T-cell (primary cell): ENCODE data around the gene PRPF40B. TPM values are rescaled to one million over a fixed set of nuclear protein-coding genes. Genes with fewer than 3 reads are reported as not detected.

Source experiments
- ATAC-seq, 4 experiments: fragments of 200-7000 bp in 3 of 4; fragments of 150-1000 bp in 1 of 4; cut with Tn5 transposase; replicated peaks in 1 of 4; 1 replicate in 3 of 4; 2 replicates in 1 of 4; pipeline ENCODE4 v1.10.0; 2021; ENCODE audit warnings: moderate library complexity in 3 of 4, mild to moderate bottlenecking in 2 of 4, moderate number of reproducible peaks in 1 of 4
- CTCF ChIA-PET, 2 donors: fragments of 300-600 bp; sonication (Branson Sonifier 250); formaldehyde crosslinking; loops; one replicate each; lab custom pipeline; 2022; ENCODE audit warnings: antibody characterized with exemption in 2 of 2; lab: Charles Lee
- POLR2A ChIA-PET, 2 donors: fragments of 300-600 bp; sonication (Branson Sonifier 250); formaldehyde crosslinking; loops; one replicate each; lab custom pipeline; 2022; ENCODE audit warnings: antibody characterized with exemption in 2 of 2; lab: Charles Lee
- DNase-seq, 35 experiments: peaks; one replicate each; pipeline versions ENCODE4 v3.0.0 to v3.0.0-alpha.2; 2013 to 2023
- H3K27ac ChIP-seq: one replicate; pipeline ENCODE4 v1.5.1; 2013; ENCODE audit warnings: low read length
- H3K27me3 ChIP-seq, 2 experiments: replicated peaks in 1 of 2; 1 replicate in 1 of 2; 2 replicates in 1 of 2; pipeline versions ENCODE4 v1.6.1 to v1.7.0; 2013; ENCODE audit warnings: low read length in 1 of 2, mixed read lengths in 1 of 2; ENCODE audit not compliant: control insufficient read depth in 2 of 2, insufficient read depth in 2 of 2; ENCODE audit errors: extremely low read depth in 1 of 2
- H3K36me3 ChIP-seq, 2 donors: 1 replicate in 1 of 2; 2 replicates in 1 of 2; pipeline versions ENCODE4 v1.6.1 to v1.7.0; 2013; ENCODE audit warnings: low read length in 1 of 2; ENCODE audit not compliant: control insufficient read depth in 2 of 2, insufficient read depth in 1 of 2; ENCODE audit errors: extremely low read depth in 1 of 2
- H3K4me1 ChIP-seq, 2 experiments: 1 replicate in 1 of 2; 2 replicates in 1 of 2; pipeline versions ENCODE4 v1.6.1 to v1.7.0; 2013; ENCODE audit warnings: low read length in 2 of 2, mixed read lengths in 1 of 2; ENCODE audit not compliant: insufficient read depth in 2 of 2, control insufficient read depth in 1 of 2; ENCODE audit errors: extremely low read depth in 1 of 2
- H3K4me3 ChIP-seq, 2 donors: 1 replicate in 1 of 2; 2 replicates in 1 of 2; pipeline versions ENCODE4 v1.5.1 to v1.7.0; 2013; ENCODE audit warnings: mild to moderate bottlenecking in 2 of 2, low read length in 1 of 2, moderate library complexity in 1 of 2; ENCODE audit not compliant: control insufficient read depth in 1 of 2; ENCODE audit errors: extremely low read depth in 1 of 2
- H3K9me3 ChIP-seq: 2 replicates; pipeline ENCODE4 v1.7.0; 2013
- H3K27ac Mint-ChIP-seq, 2 donors: one replicate each; pipeline ENCODE4 v1.8.0; 2020 to 2021; ENCODE audit warnings: mild to moderate bottlenecking in 2 of 2, mixed read lengths in 2 of 2
- H3K27me3 Mint-ChIP-seq, 2 donors: one replicate each; pipeline ENCODE4 v1.8.0; 2021 to 2022; ENCODE audit warnings: mixed read lengths in 2 of 2
- H3K36me3 Mint-ChIP-seq: one replicate; pipeline ENCODE4 v1.8.0; 2021; ENCODE audit warnings: mixed read lengths
- H3K4me1 Mint-ChIP-seq, 3 donors: one replicate each; pipeline ENCODE4 v1.8.0; 2020 to 2022; ENCODE audit warnings: mixed read lengths in 3 of 3, mild to moderate bottlenecking in 1 of 3
- H3K4me3 Mint-ChIP-seq, 3 donors: one replicate each; pipeline ENCODE4 v1.8.0; 2020 to 2022; ENCODE audit warnings: mild to moderate bottlenecking in 3 of 3, mixed read lengths in 3 of 3, moderate library complexity in 3 of 3
- H3K9me3 Mint-ChIP-seq, 3 donors: one replicate each; pipeline ENCODE4 v1.8.0; 2020 to 2022; ENCODE audit warnings: mixed read lengths in 3 of 3
- WGBS: methylation state at CpG from one replicate; pipeline ENCODE4 v1.1.5; 2013; ENCODE audit warnings: missing lambda C conversion rate; ENCODE audit not compliant: insufficient coverage; 5-methylcytosine and 5-hydroxymethylcytosine counted together
- total RNA-seq, 35 experiments: library from RNA in 6 of 35; stranded (reverse) in 6 of 35; fragments of 120-200 nt in 1 of 35; gene quantifications; one replicate each; pipeline versions ENCODE4 v1.2.1 to v1.2.4 and lab custom pipeline; 2013 to 2026

Gene PRPF40B
- total RNA-seq, 5 donors from 2014 or later (not counting 1 experiment from before 2014, with no cell fraction given): 7.4 to 18.0 (median 16.5) TPM

- peaks cover 4 to 19% of the 10 kb centered on the region in 2 experiments for H3K4me1 ChIP-seq
- peaks cover 10 to 18% (median 11%) of the 10 kb centered on the region in 3 donors for H3K4me1 Mint-ChIP-seq
- H3K9me3 Mint-ChIP-seq: no peaks in the 10 kb centered on the region
- no peaks in the 10 kb centered on the region for H3K36me3 Mint-ChIP-seq
- H3K4me3 Mint-ChIP-seq: no peak overlapping the region
- POLR2A ChIA-PET: no interaction called here
- H3K27me3 ChIP-seq: no peaks in the 10 kb centered on the region
- CTCF ChIA-PET: interaction anchor here (0.6 to 2.0 kb wide), 3 partner anchors 11 to 108 kb away, joined by 3 to 4 read pairs (median 3); partner anchors contain the start of genes PRPF40B (in 1 of the 2) and TMBIM6 (in 1 of the 2)
- WGBS: 93% methylated on average over 5 of the region's 8 CpGs
- no peak overlapping the region for H3K27ac ChIP-seq
- no peak overlapping the region for H3K4me3 ChIP-seq
- H3K27me3 Mint-ChIP-seq: no peaks in the 10 kb centered on the region
- no peak overlapping the region for H3K27ac Mint-ChIP-seq
- ATAC-seq: no peak
- no peaks in the 10 kb centered on the region for H3K9me3 ChIP-seq
- no peak for DNase-seq
- peaks cover 0 to 3% of the 10 kb centered on the region in 2 donors for H3K36me3 ChIP-seq
These were observed 9.8 kb downstream of the PRPF40B start for GRCh38 chr12:49632986-49633702.

GRCh38 chr12:49633703-49634345 is 10.5 kb downstream of the PRPF40B start:
- no peak for DNase-seq

GRCh38 chr12:49635036-49635435 is 11.7 kb downstream of the PRPF40B start:
- H3K4me3 ChIP-seq: no peak overlapping the region
- POLR2A ChIA-PET: interaction anchor here in 1 of 2 donors (0.6 kb wide), 1 partner anchor 111 kb away, joined by 4 read pairs; no protein-coding TSS in a partner anchor
- Mint-ChIP-seq H3K9me3 (no peaks in the 10 kb centered on the region), H3K4me1 (peaks cover 15 to 27% (median 19%) of the 10 kb centered on the region in 3 donors), H3K27ac (no peak overlapping the region), H3K4me3 (no peak overlapping the region), H3K27me3 (no peaks in the 10 kb centered on the region), H3K36me3 (no peaks in the 10 kb centered on the region)
- peaks cover 0 to 5% of the 10 kb centered on the region in 2 donors for H3K36me3 ChIP-seq
- ATAC-seq (no peak), DNase-seq (no peak)
- peaks cover 4 to 19% of the 10 kb centered on the region in 2 experiments for H3K4me1 ChIP-seq
- H3K27ac ChIP-seq: no peak overlapping the region
- H3K27me3 ChIP-seq: no peaks in the 10 kb centered on the region
- CTCF ChIA-PET: interaction anchor here (0.6 to 2.0 kb wide), 3 partner anchors 12 to 536 kb away, joined by 4 to 6 read pairs (median 6); partner anchors contain the start of gene PRPF40B (in 1 of the 2)
- WGBS: 93% methylated on average over 3 of the region's 9 CpGs
- H3K9me3 ChIP-seq: no peaks in the 10 kb centered on the region

More at GRCh38 chr12:49633703-49634345, 10.5 kb downstream of the PRPF40B start:
- Histone ChIP-seq H3K9me3 (no peaks in the 10 kb centered on the region), H3K4me1 (peaks cover 4 to 19% of the 10 kb centered on the region in 2 experiments), H3K4me3 (no peak overlapping the region), H3K27me3 (no peaks in the 10 kb centered on the region), H3K36me3 (peaks cover 0 to 5% of the 10 kb centered on the region in 2 donors), H3K27ac (no peak overlapping the region)
- POLR2A ChIA-PET: no interaction called here
- Mint-ChIP-seq H3K9me3 (no peaks in the 10 kb centered on the region), H3K4me1 (peaks cover 10 to 18% (median 11%) of the 10 kb centered on the region in 3 donors), H3K4me3 (no peak overlapping the region), H3K27ac (peak overlapping the region in 1 of 2 donors; percentile 58), H3K36me3 (no peaks in the 10 kb centered on the region), H3K27me3 (no peaks in the 10 kb centered on the region)
- WGBS: 56% methylated on average over 1 of the region's 2 CpGs
- ATAC-seq: no peak
- CTCF ChIA-PET: interaction anchor here (0.6 to 2.0 kb wide), 4 partner anchors 11 to 108 kb away, joined by 3 to 4 read pairs (median 3); partner anchors contain the start of genes FMNL3 (in 1 of the 2), PRPF40B (in 1 of the 2) and TMBIM6 (in 1 of the 2)

- H3K27me3 Mint-ChIP-seq: no peaks in the 10 kb centered on the region
- H3K36me3 Mint-ChIP-seq: no peaks in the 10 kb centered on the region
- peaks cover 4 to 19% of the 10 kb centered on the region in 2 experiments for H3K4me1 ChIP-seq
- ChIA-PET POLR2A (no interaction called here), CTCF (interaction anchor here (0.6 to 1.6 kb wide), 6 partner anchors 12 to 536 kb away, joined by 3 to 6 read pairs (median 5); partner anchors contain the start of gene PRPF40B (in 1 of the 2))
- DNase-seq (no peak), ATAC-seq (no peak)
- WGBS: 90% methylated on average over 4 of the region's 4 CpGs
- no peaks in the 10 kb centered on the region for H3K9me3 ChIP-seq
- H3K27me3 ChIP-seq: no peaks in the 10 kb centered on the region
- peaks cover 16 to 27% (median 19%) of the 10 kb centered on the region in 3 donors for H3K4me1 Mint-ChIP-seq
- no peak overlapping the region for H3K27ac ChIP-seq
- H3K4me3 ChIP-seq: no peak overlapping the region
- H3K27ac Mint-ChIP-seq: no peak overlapping the region
- H3K36me3 ChIP-seq: peaks cover 0 to 5% of the 10 kb centered on the region in 2 donors
- H3K9me3 Mint-ChIP-seq: no peaks in the 10 kb centered on the region
- no peak overlapping the region for H3K4me3 Mint-ChIP-seq
These were observed 12.3 kb downstream of the PRPF40B start for GRCh38 chr12:49635656-49636055.

- Mint-ChIP-seq H3K4me3 (no peak overlapping the region), H3K4me1 (peaks cover 18 to 27% (median 19%) of the 10 kb centered on the region in 3 donors), H3K36me3 (no peaks in the 10 kb centered on the region), H3K27me3 (no peaks in the 10 kb centered on the region), H3K9me3 (no peaks in the 10 kb centered on the region), H3K27ac (peak overlapping the region in 1 of 2 donors; percentile 59)
- peaks cover 0 to 5% of the 10 kb centered on the region in 2 donors for H3K36me3 ChIP-seq
- ChIA-PET CTCF (interaction anchor here (0.5 to 3.2 kb wide), 11 partner anchors 9 to 278 kb away, joined by 3 to 24 read pairs (median 3); partner anchors contain the start of gene PRPF40B (in 1 of the 2)), POLR2A (interaction anchor here in 1 of 2 donors (1.0 kb wide), 1 partner anchor 76 kb away, joined by 6 read pairs; no protein-coding TSS in a partner anchor)
- H3K27me3 ChIP-seq: no peaks in the 10 kb centered on the region
- H3K4me3 ChIP-seq: no peak overlapping the region
- no peaks in the 10 kb centered on the region for H3K9me3 ChIP-seq
- no peak overlapping the region for H3K27ac ChIP-seq
- H3K4me1 ChIP-seq: peaks cover 4 to 19% of the 10 kb centered on the region in 2 experiments
- 94% methylated on average over 3 of the region's 13 CpGs for WGBS
- DNase-seq (peak in 2 of 35 experiments; percentile 6 to 21), ATAC-seq (no peak)
These were observed 13.2 kb downstream of the PRPF40B start for GRCh38 chr12:49636574-49636973.
